HG03095 (cell line): ENCODE data around the gene NUP93.

Experiments used
- ATAC-seq: cut with Tn5 transposase; IDR thresholded peaks from one replicate; pipeline ENCODE4 v1.9.1; 2021; ENCODE audit warnings: moderate library complexity; ENCODE audit not compliant: unreplicated experiment

NUP93 gene

GRCh38 chr16:56842133-56842532, 112.2 kb downstream of the NUP93 start:
- ATAC-seq: no peak

DNA sequence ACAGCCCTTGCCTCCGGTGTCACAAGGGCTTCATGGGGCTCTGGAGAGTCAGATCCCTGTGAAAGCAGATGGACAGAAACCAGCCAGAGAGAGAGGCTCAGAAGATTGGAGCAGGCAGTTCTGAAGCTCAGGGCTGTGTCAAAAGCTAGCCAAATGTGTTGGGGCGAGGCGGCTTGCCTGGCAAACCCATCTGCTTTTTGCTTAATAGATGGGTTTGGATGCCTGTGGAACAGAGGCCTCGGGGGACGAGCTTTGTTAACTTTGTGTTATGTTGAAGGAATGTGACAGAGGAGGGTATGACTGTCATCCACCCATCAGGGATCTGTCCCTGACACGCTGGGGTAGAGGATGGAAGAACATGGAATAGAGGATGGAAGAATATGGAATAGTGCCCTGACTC, 114.1 kb downstream of the NUP93 start:
- ATAC-seq: no peak

DNA sequence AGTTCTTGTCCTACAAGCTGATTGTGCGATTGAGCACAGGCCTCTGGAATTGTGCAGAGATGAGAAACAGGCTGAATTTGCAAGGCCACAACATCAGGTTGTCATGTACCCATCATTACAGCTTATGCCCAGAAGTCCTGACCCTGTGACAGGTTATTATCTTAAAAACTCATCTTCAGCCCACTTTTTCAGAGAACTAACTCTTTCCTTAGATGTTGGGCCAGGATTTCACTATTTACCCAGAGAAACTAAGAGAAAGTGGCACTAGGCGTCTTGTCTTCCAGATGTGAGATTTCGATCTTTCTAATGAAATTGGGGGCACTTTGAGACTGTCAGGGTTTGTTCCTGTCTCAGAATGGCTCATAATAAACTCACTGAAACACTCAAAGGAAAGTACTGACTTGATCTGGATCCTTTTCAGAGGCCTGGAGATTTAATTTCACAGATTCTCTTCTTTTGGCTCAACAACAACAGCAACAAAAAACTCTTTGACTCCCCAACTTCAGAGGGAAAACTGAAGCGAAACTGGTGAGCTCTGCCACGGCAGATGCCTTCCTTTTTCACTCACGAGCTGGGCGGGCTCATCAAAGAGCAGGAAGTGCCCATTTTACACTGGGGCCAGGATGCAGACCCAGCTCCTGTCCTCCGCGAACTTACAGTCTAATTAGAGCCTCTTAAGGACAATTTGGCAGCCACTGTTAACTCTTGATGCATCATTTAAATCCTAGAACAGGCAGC, 117.4 kb downstream of the NUP93 start:
- ATAC-seq: no peak

DNA sequence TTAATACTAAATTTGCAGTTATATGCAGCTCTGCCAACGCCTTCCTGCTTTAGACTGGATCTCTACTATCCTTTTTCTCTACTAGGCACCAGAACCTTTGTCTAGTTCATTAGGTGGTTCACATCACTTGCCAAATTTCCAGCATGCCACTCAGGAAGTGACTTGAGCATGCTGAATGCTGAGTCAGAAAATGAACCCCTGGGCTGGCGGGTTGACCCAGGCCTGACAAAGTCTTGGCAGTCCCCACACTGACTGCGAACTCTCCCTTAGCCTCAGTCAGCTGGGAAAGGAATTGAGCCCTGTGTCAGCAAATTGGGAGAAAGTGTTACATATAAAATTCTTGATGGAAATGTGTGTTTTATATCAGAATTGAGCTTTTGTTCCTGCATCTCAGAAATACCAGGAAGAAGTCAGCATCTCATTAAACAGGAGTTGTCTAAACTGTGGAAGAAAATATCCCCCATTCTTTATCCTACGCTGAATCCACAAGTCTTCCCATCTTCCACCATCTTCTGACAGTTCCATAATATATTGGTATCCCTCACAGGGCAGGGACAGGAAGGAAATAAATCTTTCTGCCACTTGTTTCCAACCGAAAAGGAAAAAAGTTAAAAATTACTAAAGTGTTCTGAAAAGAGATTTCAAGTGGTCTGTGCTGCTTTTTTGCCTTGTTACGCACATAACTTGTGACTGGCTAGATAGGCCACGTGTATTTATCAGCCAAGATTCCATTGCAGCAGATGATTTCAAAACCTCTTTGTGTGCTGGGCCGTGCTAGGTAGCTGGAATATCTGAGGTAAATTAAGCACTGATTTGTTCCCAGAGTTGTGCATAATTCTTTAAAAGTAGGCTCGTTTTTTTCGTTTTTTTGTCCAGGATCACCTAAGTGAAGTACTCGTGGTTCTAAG, 118.4 kb downstream of the NUP93 start:
- no peak for ATAC-seq

GRCh38 chr16:56848955-56849689, 119.2 kb downstream of the NUP93 start:
- ATAC-seq: no peak

GRCh38 chr16:56849690-56850680, 120.1 kb downstream of the NUP93 start:
- ATAC-seq: no peak

DNA sequence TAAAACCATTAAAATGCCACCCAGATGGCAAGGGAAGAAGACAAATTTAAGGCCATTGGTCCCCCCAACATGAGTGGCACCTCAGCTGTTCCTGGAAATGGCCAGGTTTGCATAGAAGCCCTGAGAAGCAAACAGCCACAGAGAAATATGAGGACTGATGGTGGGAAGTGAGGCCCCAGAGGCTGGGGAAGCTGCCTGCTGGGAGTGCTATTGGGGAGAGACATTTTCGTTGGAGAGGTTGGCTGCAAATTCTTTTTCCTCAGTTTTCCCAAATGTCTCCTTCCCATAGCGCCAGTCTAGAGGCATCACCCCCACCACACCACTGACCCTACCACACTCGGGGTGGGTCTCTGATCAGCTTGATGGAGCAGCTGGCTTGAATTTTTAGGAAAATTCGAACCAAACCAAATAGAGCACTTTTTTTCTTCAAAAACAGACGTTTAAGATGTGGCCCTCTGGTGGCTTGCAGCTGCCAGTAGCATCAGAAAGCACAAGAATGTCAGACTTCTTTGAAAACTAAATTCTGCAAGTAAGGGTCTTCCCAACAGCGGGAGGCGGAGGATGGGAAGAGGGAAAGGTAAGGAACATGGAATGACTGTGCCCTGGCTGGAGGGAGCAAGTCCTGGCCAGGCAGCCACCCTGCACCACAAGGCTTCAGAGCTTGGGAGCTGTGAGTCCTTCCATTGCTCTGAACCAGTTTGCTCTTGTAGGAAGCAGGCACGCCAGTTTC, 121.9 kb downstream of the NUP93 start:
- no peak for ATAC-seq

- no peak for ATAC-seq
These were observed 122.4 kb downstream of the NUP93 start for GRCh38 chr16:56852401-56852730.

DNA sequence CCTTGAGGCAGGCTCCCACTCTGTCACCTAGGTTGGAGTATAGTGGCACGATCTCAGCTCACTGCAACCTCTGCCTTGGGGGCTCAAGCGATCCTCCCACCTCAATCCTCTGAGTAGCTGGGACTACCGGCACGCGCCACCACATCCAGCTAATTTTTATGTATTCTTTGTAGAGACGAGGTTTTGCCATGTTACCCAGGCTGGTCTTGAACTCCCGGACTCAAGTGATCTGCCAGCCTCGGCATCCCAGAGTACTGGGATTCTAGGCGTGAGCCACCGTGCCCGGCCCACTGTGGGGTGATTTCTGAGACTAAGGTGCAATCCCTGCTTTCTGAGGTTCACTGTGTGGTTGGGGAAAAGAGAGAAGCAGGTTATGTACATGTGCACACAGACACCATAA, 123.0 kb downstream of the NUP93 start:
- no peak for ATAC-seq

DNA sequence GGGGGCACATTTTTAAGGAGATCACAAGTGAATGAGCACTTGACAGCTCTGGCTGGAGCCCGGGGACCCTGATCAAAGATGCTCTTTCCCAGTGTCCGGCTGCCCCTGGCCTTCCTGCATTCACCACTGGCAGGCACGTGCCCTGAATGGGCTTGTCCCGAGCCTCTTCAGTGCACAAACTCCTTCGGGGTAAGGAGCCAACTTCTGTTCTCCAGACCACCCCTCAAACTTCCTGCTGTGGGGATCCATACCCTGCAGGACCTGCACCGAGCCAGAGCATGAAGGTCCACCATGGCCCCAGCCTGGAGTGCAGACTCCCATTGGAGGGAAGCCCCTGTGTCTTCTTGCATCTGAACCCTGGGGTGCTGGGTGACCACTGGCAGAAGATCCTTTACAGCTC, 125.3 kb downstream of the NUP93 start:
- ATAC-seq: no peak

DNA sequence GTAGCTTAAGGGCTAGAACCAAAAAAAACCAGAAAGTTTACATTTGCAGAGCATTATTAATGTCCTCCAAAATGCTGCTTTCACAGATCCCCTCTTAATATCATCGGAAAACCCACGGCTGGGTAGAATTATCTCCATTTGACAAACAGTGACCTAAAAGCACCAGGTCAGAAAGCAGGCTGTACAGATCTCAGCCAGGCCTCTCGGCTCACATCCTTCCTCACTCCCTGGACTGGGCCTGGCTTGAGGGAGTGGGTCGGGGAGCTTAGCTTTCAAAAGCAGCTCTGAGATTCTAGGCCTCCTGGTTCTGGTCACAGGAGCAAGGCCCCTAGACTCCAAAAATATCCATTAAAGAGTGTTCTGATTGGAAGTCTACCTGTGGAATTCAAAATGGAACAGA, 126.0 kb downstream of the NUP93 start:
- no peak for ATAC-seq

DNA sequence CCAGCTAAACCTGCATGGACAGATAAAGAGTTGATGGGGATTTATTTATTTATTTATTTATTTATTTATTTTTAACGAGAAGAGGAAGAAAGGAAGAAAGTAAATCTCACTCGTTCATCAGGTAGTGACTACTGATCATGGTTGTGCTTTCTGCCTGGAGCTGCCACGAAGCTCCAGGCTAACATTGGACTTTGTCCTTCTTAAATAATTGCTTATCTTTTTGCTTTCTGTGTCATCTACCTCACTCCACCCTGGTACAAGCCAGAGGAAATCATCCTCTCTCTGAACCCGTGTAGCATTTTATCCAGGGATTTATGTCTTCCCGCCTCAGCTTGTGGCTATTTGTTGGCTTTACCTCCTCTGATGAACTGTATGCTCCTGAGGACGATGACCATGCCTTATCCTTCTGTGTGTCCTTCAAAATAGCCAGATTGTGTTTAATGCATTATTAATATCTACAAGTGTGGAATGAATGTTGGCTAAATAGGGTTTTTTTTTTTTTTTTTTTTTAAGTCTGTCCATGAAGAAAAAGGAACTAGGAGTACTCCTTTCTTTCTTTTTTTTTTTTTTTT, 127.0 kb downstream of the NUP93 start:
- no peak for ATAC-seq

- ATAC-seq: no peak
These were observed 128.4 kb downstream of the NUP93 start for GRCh38 chr16:56858374-56858773.

- no peak for ATAC-seq
These were observed 129.7 kb downstream of the NUP93 start for GRCh38 chr16:56859636-56860035.

- ATAC-seq: peak; percentile 93
These were observed 130.5 kb downstream of the NUP93 start for GRCh38 chr16:56860226-56861020.

DNA sequence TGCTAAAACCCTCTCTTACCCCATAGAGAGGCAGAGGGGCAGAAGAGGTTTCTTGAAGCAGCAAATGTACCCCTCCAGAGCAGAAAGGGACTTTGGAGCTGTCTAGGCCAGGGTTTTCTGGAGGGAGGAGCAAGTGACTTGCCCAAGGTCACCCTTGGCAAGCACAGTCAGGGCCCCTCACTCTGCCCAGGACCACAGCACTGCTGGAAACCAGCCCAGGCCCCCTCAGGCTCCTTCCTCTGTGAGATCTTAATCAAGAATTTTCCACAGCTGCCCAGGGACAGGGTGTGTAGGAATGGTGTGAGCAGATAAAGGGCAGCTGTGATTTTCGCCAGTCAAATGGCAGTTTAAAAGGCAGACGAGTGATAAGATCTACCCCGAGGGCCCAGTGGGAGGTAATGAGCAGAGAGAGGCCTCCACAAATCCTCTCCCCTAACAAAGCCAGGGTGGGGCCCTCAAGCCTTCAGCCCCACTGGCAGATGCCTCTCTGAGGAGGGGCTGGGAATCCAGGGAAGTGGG, 131.2 kb downstream of the NUP93 start:
- no peak for ATAC-seq

DNA sequence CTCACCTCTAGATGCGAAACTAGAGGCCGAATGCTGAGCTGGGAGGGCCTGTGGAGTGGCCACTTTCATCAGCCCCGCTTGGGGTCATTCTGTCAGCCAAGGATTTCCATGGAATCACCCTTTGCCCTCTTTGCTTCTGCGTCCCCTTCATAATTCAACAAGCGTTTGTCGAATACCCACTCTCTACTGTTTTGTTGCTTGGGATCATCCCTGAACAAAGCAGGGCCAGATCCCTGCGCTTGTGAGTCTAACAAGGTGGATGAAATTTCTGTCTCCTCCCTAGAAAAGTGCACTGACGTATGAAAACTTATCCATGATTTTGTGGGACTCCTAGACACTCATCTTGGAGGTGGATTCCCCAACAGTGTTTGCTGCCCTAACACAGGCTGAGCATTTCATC, 131.8 kb downstream of the NUP93 start:
- ATAC-seq: no peak

- no peak for ATAC-seq
These were observed 132.8 kb downstream of the NUP93 start for GRCh38 chr16:56862776-56863175.
